Stimulated activated CD4-positive, alpha-beta T cell treated with anti-CD3 and anti-CD28 coated beads, Interleukin-4, amount 100 ng/mL, for 1 hour (primary cell): ENCODE data around the gene MAML3.

Source experiments
- DNase-seq: peaks from one replicate; pipeline ENCODE4 v3.0.0-alpha.2; 2020

Gene MAML3

DNA sequence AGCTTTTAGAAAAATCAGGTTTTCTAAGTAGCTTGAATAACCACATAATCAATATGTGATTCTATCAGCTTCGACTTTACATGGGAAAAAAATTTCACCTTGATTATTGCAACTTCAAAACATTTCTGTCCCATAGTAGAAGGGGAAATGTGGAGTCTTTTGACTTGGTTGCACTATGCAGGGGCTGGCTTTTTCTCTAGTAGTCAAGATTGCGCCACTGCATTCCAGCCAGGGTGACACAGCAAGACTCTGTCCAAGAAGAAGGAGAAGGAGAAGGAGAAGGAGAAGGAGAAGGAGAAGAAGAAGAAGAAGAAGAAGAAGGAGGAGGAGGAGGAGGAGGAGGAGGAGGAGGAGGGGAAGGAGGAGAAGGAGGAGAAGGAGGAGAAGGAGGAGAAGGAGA lies 84.9 kb downstream of the MAML3 start:
- DNase-seq, result no peak

DNA sequence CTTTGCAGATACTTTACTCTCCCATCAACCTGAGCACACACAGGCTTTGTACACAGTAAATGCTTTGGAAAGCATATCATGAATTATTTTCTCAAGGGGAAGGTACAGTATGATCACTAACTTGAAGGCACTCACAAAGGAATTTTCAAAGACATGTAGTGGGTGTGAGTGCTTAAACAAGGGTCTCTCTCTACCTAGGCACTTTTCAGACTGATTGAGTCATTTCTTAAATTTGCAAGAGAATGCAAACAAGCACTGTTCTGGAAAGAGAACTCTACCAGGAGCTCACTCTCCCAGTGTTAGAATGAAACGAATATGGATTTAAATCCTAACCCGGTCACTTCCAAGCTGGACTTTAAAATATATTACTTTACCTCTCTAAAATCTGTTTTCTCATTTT lies 85.7 kb downstream of the MAML3 start:
- no peak for DNase-seq

DNA sequence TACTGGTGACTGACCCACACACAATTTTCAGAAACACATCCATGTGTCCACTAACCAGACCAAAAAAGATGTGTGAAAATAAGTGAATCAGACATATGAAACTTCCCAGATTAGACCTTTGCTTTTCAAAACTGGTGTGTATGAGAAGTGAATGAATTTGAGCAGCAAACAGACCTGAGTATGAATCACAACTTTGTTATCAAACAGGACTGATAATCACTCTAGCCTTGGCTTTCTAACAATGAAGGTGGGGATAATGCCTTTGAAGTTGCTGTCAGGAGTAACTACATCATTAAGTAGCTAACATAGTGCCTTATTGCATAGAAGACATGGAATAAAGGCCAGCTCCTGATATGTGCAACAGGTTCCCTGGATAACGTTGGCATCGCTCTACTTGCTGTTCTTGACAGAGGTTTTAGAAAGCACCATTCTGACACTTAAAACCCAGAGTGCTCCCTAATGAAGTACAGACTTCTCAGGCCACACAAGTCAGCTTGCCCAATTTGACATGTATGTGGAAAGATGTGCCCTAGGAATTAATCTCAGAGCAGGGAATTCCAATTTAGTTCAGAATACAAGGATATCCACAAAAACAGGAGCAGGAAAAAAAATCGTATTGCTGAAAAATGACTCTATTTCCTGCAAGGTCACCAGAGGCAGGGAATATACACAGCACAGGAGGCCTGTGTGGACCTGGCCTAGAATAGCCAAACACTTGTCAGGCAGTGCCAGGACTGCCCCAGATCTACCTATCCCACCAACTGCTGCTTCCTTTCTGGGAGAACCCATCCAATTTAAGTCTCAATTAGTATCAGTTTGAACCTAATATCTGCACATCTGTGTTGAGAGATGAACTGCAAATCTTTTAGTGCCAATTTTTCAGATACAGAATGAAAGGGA lies 87.7 kb downstream of the MAML3 start:
- DNase-seq, result no peak

DNA sequence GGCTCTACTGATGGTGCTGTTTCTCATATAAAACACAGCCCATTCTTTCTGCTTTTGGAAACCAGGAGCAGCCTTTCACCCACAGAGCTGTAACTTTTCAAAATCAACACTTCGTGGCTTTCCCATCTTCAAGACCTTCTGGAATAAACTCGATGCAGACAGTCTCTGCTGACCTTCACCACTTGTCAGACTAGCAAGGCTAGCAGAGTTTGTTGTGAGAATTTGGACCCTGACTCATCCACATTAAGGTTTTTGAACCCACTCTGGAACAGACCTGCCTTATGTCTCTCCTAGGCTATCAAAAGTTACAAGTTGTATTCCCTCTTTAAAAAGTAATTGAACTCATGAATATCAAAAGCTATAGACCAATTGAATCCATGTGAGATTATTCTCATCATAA lies 88.6 kb downstream of the MAML3 start:
- no peak for DNase-seq

DNA sequence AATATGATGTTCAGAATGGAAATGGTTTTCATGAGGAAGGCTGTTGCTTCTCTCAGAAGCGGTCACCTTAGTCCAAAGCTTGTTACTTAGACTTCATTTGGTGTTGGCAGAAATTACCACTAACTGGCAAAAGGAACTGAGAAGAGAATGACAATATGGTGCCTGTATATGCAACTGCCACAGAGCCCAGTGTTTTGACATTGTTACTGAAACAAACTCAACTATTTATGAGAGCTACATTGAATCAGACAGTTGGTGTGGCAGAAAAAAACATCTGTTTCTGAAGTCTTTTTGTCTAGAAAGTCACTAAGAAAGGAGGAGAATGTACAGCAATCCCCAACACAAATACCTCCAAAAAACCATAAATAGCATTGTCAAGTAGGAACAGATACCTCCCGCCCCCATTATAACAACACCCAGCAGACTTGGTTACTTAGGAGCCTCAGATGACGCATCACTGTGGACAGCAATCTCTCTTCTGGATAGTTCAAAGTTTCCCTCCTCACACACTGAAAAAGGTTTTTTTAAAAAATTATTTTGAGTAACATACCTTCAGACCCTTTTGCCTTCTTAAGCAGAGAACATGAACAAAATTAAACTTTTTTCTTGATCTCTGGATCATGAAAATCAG lies 92.2 kb downstream of the MAML3 start:
- no peak for DNase-seq

DNA sequence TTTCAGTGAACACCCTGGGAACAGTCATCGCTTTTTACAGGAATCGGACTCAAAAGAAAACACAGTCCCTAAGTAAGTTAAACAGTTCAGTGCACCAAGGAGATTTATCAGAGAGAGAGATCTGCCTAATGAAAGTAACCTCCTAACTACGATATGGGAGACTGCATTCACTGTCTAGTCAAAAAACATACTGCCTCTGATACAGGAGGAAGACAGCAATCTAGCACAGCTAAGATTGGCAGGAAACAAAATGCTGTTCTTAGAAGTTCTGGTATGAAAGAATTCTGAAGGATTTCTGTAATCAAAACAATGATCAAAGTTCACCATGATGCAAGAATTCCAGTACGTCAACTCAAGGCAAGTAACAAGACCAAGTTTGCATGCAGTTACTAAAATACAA lies 92.8 kb downstream of the MAML3 start:
- DNase-seq, result no peak

DNA sequence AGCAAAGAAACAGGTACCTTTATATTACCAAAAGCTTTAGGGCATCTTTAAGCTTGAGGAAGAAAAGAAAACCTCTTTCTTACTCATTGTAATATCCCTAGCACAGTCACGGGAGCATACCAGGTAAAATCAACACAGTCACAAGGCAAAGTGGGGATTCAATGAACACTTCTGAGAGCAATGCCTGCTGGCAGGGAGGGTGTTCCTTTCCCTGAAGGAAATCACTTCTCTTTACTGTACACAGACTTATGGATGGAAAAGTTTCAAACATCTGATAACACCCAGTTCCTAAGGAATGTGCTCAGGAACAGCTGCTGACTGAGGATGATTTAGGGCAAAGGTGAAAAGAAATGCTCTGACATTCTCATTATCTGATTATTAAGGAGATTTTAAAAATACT lies 94.8 kb downstream of the MAML3 start:
- DNase-seq, result no peak

DNA sequence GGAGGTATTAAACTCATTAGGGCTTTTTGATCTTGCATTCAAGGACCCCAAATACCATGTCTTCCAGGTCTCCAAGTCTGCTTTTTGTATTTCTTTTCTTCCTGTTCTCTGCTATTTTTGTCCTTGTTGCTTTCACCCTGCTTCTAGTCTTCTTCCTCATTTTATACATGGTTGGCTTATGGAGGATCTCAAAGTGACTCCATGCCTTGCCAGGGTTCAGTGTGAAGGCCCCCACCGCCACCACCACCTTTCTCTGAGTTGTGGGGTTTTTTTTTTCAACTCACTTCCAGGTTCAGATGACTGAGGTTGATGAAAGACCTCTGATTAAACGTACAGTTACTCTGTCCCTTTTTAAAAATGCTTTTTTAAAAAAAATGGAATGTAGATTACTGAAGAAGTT lies 96.3 kb downstream of the MAML3 start:
- no peak for DNase-seq

DNA sequence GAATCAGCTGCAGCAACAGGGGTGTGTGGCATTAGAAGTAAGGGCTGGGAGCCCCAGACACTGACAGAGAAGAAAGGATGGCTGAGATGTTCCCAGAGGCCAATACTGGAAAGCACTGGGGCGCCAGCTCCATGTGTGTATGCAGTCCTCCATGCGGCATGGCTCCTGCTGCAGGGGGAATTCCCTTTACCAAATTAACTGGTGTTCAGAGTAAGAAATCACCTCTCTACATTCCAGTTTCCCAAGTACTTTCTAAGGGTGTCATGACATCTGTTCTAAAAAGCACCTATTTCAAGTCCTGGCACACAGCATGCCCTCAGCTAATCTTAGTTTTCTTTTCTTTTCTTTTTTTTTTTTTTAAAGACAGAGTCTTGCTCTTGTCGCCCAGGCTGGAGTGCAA lies 98.0 kb downstream of the MAML3 start:
- DNase-seq, result no peak

DNA sequence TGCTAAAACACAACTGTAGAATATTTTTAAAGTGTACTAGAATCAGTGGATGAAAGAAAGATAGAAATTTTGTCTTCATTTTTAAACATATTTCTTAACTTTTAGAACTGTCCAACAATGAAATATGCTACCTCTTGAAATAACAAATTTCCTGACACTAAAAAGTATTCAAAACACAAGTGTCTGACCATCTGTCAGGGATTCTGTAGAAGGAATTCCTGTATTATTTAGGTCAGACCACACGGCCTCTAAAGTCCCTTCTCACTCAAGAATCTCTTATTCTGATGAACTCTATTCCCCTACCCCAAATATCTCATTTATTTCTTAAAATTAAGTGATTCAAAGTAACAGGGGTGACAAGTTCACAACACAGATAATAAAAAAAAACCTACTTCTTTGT lies 99.1 kb downstream of the MAML3 start:
- DNase-seq, result no peak

DNA sequence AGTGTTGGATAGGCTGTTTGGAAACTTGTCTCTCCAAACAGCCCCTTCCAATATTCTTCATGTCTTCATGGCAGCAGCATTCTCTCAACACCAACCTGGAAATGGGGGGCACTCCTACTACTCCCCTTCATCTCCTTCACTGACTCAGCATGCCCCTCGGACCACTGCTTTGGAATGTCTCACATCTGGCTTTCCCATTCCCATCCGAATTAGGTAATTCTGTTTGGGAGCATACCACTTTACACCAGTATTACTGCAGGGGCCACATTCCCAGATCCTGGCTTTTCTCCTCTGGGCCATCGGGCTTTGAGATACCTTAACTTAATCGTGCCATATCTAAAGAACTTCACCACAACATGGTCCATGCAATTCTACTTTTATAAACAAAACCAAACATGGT lies 100.8 kb downstream of the MAML3 start:
- DNase-seq, result no peak

DNA sequence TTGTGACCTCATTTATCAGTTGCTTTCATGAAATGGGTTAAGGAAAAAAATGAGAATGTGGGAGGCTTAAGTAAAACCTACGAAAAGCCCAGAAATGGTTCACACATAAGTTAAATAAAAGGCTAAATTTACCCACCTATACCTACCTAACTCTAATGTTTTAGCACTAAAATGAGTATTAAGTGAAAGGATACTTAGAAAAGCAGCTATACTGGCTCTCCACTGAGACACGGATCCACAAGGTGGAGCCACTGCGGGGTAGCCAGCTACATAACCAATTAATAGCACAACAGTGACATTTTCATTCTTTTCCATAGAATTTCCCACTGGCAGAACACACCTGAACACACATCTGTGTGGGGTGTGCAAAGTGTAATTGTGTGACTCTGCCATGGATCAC lies 101.9 kb downstream of the MAML3 start:
- DNase-seq, result peak; percentile 44

DNA sequence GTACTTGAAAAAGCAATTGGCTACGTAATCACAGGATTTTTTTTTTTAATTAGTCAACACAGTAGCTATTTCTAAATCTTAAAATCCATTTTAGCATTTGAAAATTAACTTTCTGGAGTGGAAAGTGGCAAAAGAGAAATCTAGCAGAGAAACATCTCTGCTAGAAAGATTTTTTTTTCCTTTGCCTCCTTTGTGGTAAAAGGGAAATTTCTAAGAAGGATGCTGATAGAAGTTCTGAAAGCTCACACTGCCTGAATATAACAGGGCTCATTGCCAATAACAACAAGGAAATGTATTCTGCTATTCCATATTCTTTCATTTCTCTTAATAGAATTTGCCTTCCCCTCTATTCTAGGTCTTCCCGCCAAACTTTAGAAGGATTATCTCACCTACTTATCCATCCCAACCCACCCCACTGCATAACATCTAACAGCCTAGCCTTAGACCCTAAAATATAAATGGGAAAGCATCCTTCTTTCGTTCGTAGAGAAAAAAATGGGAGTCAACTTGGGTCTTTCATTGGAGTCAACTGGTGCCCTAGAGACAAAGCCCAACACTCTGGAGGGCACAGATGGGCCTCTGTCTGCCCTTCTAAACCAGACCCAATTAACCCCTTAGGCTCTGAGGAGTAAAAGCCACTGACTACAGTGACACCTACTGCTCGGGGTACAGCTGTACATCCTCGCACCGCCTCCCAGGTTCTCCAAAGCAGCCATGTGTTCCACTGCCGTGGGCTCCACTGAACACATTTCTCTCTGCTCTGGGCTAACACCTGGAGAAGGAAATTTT lies 103.9 kb downstream of the MAML3 start:
- no peak for DNase-seq

DNA sequence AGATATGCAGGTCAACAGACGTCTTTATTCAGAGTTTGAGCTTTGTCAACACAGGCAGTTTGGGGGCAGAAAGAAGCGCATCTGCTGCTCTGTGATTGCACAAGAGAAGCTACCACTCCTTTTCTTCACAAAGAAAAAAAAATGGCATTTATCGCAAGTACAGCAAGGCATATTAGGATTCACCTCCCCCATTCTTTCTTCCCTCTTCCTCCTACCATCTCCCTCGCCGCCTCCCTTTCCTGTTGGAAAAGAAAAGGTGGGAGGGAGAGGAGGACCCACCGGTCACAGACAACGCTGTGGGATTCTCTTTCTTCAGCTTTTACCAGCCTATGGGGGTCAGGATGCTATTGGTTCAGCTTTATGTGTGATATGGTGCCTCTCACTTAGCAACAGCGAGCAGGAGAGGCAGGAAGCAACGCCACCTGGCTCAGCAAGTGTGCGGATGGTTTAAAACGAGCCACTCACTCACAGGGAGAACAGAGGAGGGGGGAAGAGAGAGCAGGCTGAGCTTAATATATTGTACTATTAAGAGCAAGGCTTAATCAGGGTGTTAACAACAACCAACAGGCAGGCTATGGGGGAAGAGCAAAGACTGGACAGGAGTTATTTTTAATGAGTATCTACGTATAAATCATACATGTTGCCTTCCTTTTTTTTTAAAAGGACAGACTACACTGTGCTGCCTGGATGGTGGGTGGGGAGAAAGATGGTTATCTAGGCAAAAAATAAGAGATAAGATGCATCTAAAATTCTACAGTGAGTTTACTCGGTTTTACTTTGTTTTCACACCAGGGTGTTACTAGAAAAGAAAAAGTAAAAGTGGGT lies 104.7 kb downstream of the MAML3 start:
- peak; percentile 23 for DNase-seq

DNA sequence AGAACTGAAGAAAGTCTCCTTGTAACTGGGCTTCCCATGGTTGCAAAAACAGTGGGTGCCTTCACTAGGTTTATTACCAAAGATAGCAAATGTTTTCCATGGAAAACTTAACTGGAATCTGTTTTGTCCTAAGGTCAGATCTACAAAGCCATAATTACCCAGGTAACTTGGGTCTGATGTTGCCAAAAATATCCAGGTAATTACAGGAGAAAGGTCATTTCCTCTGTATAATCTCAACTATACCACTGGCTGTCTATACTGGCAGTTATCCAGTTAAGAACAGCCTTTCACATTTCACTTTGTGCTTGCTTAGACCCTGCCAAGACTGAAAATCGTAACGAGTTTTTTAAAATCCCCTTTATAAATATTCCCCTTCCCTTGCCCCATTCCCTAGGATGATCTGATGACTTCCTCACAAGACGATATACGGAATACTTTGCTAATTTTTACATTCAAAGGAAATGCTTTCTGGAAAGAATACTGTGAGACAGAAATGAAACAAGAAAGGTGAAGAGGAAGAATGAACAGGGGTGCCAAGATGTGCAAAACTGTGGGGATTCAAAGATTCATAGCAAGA lies 105.5 kb downstream of the MAML3 start:
- DNase-seq, result no peak

DNA sequence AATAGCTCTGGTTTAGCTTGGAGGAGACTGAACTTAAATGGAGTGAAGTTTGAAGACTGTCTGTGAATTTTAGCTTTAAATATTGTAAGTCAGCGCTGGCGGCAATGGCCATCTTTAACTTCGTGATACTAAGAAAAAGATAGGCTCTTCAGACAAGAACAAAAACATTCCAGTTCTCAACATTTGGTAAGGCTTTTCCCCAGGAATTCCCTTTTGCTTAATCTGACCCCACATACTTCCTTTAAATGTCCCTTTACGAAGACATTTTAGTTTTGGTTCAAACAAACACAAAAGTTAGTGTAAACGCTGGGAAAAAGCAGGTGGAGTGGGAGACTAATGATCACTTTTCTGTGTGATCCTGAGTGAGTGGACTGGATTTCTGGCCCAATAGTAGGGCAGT lies 106.2 kb downstream of the MAML3 start:
- no peak for DNase-seq

DNA sequence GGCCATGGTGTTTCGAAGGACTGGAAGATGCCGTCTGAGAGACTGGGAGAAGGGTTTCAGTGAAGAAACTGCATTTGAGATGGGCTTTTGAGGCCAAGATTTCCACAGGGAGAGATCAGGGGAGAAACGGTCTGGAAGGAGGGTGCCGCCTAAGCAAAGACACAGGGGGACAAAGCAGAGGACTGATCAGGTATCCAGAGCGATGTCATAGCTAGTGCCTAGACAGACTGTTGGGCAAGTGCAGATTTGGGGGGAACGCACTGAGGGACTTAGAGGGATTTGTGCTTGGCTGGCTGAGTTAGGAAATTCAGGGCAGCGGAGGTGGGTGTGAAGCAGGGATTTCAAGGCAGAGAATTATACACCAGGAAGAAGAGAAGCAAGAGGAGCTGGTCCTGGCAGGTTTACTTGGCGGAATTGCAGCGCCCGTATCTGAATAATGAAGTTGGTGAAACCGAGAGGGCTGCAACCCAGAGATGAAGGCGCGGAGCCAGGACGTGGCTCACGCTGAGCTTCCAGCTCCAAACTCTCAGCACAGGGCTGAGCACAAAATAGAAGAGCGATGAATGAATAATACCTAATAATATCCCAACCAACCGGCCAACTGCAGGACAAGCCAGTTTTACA lies 106.9 kb downstream of the MAML3 start:
- no peak for DNase-seq

DNA sequence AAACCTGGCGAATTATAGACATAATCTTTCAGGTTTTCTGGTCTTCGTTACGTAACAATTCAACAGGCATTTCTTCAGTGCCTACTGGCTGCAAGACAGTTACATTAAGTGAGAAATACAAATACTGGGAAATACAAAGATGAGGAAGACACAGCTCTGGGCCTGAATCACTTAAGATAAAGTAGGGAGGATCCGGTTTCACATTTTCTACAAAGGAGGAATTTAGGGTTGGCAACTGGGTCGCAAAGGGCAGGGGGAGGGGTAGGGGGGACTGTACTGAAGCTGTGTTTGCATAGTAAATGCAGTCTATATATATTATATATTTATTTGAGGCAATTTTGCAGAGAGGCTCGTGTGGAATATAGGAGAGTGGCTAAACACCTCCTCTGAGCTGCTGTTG lies 107.4 kb downstream of the MAML3 start:
- DNase-seq, result no peak

DNA sequence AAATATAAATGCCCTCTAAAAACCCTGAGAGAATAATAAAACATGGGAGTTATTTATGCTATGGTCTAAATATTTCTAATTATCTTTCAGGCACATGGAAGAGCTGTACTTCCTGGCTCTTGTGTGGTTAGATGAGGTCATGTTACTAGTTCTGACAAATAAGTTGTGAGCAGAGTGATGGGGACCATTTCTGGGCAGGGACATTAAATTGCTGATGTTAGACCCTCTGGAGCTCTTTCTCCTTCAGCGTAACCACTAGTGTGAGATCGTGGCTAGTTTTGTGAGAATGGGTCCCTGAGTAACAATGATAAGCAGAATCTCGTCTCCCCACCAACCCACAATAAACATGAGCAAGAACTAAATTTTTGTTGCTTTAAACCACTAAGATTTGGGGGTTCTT lies 108.0 kb downstream of the MAML3 start:
- DNase-seq, result no peak

DNA sequence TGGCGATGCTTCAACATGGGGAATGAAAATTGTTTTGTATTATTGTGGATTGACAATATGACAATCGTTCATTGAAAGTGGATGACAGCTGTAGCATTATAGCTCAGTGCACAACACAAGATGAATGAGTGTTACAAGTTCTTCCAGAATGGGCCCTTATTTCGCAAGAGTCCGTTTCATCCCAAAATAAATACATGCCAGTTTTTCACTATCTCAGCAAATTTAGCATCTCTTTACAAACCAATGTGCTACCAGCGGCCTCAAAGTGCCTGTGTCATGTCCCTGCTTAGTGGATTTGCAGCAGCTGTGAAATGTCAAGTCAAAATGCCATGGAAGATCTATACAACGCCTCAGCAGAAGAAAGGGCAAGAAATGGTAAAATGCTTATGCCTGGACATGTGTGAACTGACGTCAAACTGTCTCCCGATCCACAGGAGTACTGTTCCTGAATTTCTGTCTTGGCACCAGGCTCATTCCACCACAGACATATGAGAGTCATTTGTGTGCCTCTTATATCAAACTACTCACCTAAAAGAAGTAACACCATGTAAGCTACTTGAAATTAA lies 109.6 kb downstream of the MAML3 start:
- no peak for DNase-seq

DNA sequence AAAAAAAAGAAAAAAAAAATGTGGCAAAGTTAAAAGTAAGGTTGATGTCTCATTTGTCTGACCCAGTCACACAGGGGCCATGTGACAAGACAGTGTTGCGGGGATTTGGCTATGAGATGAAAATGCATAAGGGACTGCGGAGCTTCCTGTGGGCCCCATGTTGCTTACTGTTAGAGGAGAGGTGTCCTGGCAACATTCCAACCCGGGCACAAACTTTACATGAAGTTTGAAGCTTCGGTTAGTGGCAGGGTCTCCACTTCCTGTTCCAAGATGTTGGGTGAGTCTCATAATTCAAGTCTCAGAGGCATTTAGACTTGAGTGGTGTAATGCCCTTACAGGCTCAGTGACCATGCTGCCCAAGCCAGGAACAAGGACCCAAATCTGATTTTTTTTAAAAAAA lies 111.3 kb downstream of the MAML3 start:
- DNase-seq, result no peak

DNA sequence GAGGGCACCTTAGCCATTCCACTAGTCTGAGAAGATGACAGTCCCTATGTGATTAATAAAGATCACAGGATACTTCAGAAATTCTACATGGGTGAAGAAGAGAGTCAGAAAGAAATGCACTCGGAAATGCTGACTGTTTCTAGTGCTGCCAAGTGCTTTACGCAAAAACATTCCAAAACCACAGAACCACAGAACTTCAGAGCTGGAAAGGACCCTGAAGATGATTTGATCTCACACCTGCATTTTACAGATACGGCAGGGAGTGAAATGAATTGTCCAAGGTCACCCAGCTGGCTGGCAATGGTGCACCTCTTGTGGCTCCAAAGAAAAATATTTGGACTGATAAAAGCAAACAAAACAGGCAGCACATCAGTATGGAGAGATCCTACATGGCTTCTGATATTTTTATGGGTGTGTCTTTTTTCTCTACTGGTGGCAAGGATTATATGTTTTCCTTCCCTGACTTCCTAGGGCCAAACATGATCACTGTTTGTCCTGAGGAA lies 115.9 kb downstream of the MAML3 start:
- DNase-seq, result no peak
